Chondrocyte (in vitro differentiated cells): ENCODE data around the gene LRRC4C. TPM values are rescaled to one million over a fixed set of nuclear protein-coding genes. Genes with fewer than 3 reads are reported as not detected.

Source experiments
- DNase-seq: peaks from one replicate; pipeline ENCODE4 v3.0.0; 2021; ENCODE audit warnings: mixed read lengths, low spot score
- H3K27ac Mint-ChIP-seq: one replicate; pipeline ENCODE4 v1.8.0; 2021; ENCODE audit warnings: mild to moderate bottlenecking, moderate library complexity, mixed read lengths; ENCODE audit not compliant: unreplicated experiment
- H3K27me3 Mint-ChIP-seq: 2 replicates; pipeline ENCODE4 v1.8.0; 2021; ENCODE audit warnings: low read depth, mixed read lengths
- H3K36me3 Mint-ChIP-seq: 2 replicates; pipeline ENCODE4 v1.8.0; 2021; ENCODE audit warnings: low read depth, mixed read lengths
- H3K4me1 Mint-ChIP-seq: 2 replicates; pipeline ENCODE4 v1.8.0; 2021; ENCODE audit warnings: low read depth, mild to moderate bottlenecking, mixed read lengths
- H3K4me3 Mint-ChIP-seq: one replicate; pipeline ENCODE4 v1.8.0; 2021; ENCODE audit warnings: mild to moderate bottlenecking, moderate library complexity, mixed read lengths; ENCODE audit not compliant: unreplicated experiment
- H3K9me3 Mint-ChIP-seq: 2 replicates; pipeline ENCODE4 v1.8.0; 2021; ENCODE audit warnings: low read depth, mixed read lengths
- total RNA-seq: library from RNA; stranded (reverse); gene quantifications from 3 replicates; pipeline ENCODE4 v1.2.1, GENCODE V29; 2021
- TF ChIP-seq, protein P1 (sequence below): fragments of 200-600 bp; sonication (generic); IDR thresholded peaks from 2 replicates; pipeline ENCODE4 v1.5.0; 2021; ENCODE audit warnings: antibody characterized with exemption, mild to moderate bottlenecking, moderate library complexity

The LRRC4C gene
- total RNA-seq, 1 donor from 2014 or later, result 0.72 TPM

DNA sequence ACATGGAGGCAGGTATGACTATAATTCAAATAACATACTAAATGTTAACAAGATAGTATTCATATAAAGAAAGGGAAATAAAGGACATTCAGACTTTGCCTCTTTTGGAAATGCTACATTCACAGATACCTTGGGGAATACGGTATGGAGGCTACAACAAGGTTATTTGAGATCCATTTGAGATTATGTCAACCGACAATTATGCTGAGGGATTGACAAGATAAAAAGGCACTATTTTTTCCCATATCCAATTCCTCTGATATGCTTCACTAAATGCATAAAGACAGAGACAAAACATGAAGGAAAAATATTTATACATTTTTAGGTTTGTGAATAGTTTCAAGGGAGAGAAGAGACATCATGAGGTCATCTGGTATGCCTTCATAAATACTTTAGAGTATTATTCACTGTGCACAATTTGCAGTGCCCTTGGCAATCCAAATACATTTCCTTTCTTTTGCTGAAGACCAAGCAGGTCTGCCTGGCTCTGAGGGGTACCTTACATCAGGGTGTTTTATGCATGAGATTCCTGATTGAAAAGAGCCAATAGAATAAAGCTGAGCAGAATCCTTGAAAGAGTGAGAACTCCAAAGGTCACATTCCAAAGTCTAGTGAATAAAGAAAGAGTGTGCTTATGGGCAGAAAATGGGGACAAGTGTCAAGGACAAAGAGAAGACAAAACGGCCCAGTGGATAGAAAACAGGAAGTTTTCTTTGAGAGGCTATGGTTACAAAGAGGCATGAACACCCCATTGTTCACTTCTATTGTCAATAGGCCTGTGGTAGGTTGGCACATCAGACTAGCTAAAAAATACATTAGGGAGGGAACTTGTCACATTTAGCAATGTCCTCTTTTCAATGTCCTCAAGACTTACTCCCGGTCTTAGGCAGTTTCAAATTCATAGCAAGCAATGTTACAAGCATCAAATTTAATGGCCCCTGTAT, 455.8 kb downstream of the LRRC4C start:
- Mint-ChIP-seq H3K27me3 (peaks cover 5% of the 10 kb centered on the region), H3K4me1 (no peaks in the 10 kb centered on the region), H3K36me3 (no peaks in the 10 kb centered on the region), H3K9me3 (no peaks in the 10 kb centered on the region), H3K27ac (no peak overlapping the region), H3K4me3 (no peak overlapping the region)
- TF ChIP-seq, protein P1, sequence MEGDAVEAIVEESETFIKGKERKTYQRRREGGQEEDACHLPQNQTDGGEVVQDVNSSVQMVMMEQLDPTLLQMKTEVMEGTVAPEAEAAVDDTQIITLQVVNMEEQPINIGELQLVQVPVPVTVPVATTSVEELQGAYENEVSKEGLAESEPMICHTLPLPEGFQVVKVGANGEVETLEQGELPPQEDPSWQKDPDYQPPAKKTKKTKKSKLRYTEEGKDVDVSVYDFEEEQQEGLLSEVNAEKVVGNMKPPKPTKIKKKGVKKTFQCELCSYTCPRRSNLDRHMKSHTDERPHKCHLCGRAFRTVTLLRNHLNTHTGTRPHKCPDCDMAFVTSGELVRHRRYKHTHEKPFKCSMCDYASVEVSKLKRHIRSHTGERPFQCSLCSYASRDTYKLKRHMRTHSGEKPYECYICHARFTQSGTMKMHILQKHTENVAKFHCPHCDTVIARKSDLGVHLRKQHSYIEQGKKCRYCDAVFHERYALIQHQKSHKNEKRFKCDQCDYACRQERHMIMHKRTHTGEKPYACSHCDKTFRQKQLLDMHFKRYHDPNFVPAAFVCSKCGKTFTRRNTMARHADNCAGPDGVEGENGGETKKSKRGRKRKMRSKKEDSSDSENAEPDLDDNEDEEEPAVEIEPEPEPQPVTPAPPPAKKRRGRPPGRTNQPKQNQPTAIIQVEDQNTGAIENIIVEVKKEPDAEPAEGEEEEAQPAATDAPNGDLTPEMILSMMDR, result no peak
- DNase-seq, result no peak

DNA sequence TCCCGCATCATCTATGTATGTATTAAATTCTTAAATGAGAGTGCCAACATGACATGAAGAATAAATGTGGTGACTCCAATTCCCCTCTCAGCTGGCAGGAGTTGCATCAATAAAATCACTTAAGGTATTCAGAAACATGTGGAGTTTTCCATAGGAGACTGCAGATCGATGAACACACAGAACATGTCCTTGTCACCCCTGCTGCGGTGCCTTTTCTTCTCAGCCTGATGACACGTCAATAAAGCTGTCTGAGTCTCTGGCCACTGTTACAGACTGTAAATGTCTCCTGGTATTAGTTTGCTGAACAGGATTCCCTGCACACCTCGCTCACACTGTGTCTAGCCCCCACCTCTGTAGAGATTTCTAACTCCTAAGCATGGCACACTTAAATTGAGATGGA, 460.5 kb downstream of the LRRC4C start:
- H3K36me3 Mint-ChIP-seq, result no peaks in the 10 kb centered on the region
- no peak overlapping the region for H3K27ac Mint-ChIP-seq

DNA sequence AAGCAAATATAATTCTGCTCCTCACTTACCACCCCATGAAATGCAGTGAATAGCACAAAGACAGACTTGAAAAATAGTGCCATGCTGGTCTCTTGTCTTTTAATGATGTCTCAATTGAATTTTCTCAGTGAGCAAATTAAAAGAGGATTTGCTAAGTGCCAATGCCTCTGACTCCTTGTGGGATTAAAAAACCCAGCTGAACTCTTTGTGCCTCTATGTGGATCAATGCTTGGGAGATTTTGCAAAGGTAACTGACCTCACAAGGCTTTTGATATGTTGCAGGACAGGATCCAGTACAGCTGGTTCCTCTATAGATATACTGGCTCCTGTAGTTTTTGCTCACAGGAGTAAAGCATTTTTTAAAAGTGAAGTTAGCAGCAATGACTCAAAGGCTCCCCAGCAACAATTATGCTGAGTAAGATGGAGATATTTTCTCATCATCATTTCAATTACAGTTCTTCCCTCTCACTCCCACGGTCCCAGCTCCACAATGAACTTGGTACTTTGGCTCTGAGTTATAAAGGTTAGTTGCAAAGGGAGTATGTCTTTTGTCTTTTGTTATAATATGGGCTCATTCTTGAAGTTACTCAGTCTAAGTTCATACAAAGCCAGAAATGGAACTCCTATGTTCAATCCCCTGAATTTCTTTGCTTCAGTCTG, 471.5 kb downstream of the LRRC4C start:
- Mint-ChIP-seq H3K27me3 (no peaks in the 10 kb centered on the region), H3K27ac (no peak overlapping the region), H3K36me3 (no peaks in the 10 kb centered on the region), H3K4me1 (no peaks in the 10 kb centered on the region), H3K9me3 (peaks cover 6% of the 10 kb centered on the region), H3K4me3 (no peak overlapping the region)
- DNase-seq, result no peak
- TF ChIP-seq, protein P1, result no peak

More for the DNA sequence above, 460.5 kb downstream of the LRRC4C start:
- H3K27me3 Mint-ChIP-seq, result peaks cover 3% of the 10 kb centered on the region
- TF ChIP-seq, protein P1, result no peak
- no peak overlapping the region for H3K4me3 Mint-ChIP-seq
- H3K4me1 Mint-ChIP-seq, result no peaks in the 10 kb centered on the region
- H3K9me3 Mint-ChIP-seq, result no peaks in the 10 kb centered on the region
- DNase-seq, result no peak

DNA sequence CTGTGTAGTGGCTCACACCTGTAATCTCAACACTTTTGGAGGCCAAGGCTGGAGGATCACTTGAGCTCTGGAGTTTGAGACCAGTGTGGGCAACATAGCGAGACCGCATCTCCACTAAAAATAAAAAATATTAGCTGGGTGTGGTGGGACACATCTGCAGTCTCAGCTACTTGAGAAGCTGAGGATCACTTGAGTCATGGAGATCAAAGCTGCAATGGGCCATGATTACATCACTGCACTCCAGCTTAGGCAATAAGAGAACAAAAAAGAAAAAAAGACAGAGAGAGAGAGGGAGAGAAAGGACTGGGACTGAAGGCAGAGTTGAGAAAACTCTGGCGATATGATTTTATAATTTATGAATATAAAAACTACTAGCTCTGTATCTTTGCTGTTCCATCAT, 473.1 kb downstream of the LRRC4C start:
- H3K4me3 Mint-ChIP-seq, result no peak overlapping the region
- H3K9me3 Mint-ChIP-seq, result peaks cover 8% of the 10 kb centered on the region
- H3K27ac Mint-ChIP-seq, result no peak overlapping the region
- H3K36me3 Mint-ChIP-seq, result no peaks in the 10 kb centered on the region
- no peak for DNase-seq
- TF ChIP-seq, protein P1, result no peak
- H3K4me1 Mint-ChIP-seq, result no peaks in the 10 kb centered on the region
- H3K27me3 Mint-ChIP-seq, result no peaks in the 10 kb centered on the region

DNA sequence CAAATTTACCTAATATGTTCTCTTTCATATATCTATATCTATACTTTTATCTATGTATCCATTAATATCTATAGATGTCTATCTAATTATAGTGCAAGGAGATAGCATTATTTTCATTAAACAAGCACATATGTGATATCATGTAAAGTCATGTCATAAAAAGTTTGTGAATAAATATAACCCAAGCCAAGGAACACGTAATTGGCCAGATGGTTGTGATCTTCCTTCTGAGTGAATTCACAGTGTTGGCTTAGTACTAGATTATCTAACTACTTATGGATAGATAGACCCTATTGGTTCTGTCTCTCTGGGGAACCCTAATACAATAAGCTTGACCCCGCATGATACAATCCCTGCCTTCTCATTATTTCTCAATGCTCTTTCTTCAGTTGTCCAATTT, 484.4 kb downstream of the LRRC4C start:
- TF ChIP-seq, protein P1, result no peak
- peaks cover 25% of the 10 kb centered on the region for H3K9me3 Mint-ChIP-seq

More for the DNA sequence above, 484.4 kb downstream of the LRRC4C start:
- H3K4me3 Mint-ChIP-seq, result no peak overlapping the region
- H3K4me1 Mint-ChIP-seq, result no peaks in the 10 kb centered on the region
- H3K27ac Mint-ChIP-seq, result no peak overlapping the region
- no peak for DNase-seq
- H3K36me3 Mint-ChIP-seq, result no peaks in the 10 kb centered on the region
- no peaks in the 10 kb centered on the region for H3K27me3 Mint-ChIP-seq
